ENCODE results near the gene SLC22A23. TPM values are rescaled to one million over a fixed set of nuclear protein-coding genes. Genes with fewer than 3 reads are reported as not detected.

The SLC22A23 gene
- total and polyA plus RNA-seq, 2 experiments from 2014 or later, result 15.7 to 24.9 TPM

- TF ChIP-seq, protein P1, sequence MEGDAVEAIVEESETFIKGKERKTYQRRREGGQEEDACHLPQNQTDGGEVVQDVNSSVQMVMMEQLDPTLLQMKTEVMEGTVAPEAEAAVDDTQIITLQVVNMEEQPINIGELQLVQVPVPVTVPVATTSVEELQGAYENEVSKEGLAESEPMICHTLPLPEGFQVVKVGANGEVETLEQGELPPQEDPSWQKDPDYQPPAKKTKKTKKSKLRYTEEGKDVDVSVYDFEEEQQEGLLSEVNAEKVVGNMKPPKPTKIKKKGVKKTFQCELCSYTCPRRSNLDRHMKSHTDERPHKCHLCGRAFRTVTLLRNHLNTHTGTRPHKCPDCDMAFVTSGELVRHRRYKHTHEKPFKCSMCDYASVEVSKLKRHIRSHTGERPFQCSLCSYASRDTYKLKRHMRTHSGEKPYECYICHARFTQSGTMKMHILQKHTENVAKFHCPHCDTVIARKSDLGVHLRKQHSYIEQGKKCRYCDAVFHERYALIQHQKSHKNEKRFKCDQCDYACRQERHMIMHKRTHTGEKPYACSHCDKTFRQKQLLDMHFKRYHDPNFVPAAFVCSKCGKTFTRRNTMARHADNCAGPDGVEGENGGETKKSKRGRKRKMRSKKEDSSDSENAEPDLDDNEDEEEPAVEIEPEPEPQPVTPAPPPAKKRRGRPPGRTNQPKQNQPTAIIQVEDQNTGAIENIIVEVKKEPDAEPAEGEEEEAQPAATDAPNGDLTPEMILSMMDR (IDR thresholded peaks at IDR 0.05; ENCODE audit: low read depth, low read length), result no peak
- Histone ChIP-seq H3K36me3 (no peaks in the 10 kb centered on the region), H3K4me1 (ENCODE audit: low read depth) (peaks cover 18% of the 10 kb centered on the region), H3K27ac (no peak overlapping the region), H3K27me3 (no peaks in the 10 kb centered on the region), H3K4me3 (no peak overlapping the region), H3K9me3 (ENCODE audit: low read depth) (no peaks in the 10 kb centered on the region)
- no peak for DNase-seq (ENCODE audit: low read depth in 1 of 2, low spot score in 1 of 2)
These were observed 26.0 kb upstream of the SLC22A23 start for GRCh38 chr6:3482869-3483268.

GRCh38 chr6:3481640-3482039, 24.8 kb upstream of the SLC22A23 start:
- Histone ChIP-seq H3K36me3 (no peaks in the 10 kb centered on the region), H3K27ac (no peak overlapping the region), H3K4me1 (ENCODE audit: low read depth) (peaks cover 11% of the 10 kb centered on the region), H3K9me3 (ENCODE audit: low read depth) (no peaks in the 10 kb centered on the region), H3K27me3 (no peaks in the 10 kb centered on the region), H3K4me3 (no peak overlapping the region)
- TF ChIP-seq, protein P1 (IDR thresholded peaks at IDR 0.05; ENCODE audit: low read depth, low read length), result no peak
- DNase-seq (ENCODE audit: low read depth in 1 of 2, low spot score in 1 of 2), result no peak

DNA sequence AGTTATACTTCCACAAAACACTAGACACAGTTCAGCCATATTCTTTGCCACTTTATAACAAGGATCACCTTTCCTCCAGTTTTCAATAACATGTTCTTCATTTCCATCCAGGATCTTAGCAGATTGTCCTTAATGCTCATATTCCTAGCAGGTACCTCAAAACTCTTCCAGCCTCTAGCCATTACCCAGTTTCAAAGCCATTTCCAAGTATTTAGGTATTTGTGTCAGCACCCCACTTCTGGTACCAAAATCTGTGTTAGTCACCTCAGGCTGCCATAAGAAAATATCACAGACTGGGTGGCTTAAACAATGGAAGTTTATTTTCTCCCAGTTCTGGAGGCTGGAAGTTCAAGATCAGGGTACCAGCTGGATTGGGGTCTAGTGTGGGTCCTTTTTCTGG, 23.2 kb upstream of the SLC22A23 start:
- no peaks in the 10 kb centered on the region for H3K9me3 ChIP-seq (ENCODE audit: low read depth)
- H3K4me1 ChIP-seq (ENCODE audit: low read depth), result peaks cover 11% of the 10 kb centered on the region
- no peak for DNase-seq (ENCODE audit: low read depth in 1 of 2, low spot score in 1 of 2)
- TF ChIP-seq, protein P1 (IDR thresholded peaks at IDR 0.05; ENCODE audit: low read depth, low read length), result no peak
- H3K4me3 ChIP-seq, result no peak overlapping the region
- no peak overlapping the region for H3K27ac ChIP-seq
- H3K27me3 ChIP-seq, result no peaks in the 10 kb centered on the region
- H3K36me3 ChIP-seq, result no peaks in the 10 kb centered on the region

DNA sequence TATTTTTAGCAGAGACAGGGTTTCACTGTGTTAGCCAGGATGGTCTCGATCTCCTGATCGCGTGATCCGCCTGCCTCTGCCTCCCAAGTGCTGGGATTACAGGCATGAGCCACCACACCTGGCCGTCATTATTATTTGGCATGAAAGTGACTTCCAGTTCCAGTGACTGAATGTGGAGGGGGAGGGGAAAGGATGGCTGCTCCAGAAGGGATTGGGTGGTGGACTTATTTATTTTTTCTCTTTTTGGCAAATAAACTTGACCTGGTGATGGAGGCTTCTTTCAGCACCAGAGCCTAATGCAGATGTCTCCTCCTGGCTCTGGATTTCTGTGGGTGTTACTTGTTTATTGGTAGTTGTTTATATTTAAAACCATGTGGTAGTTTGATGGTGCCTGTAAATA, 16.9 kb upstream of the SLC22A23 start:
- Histone ChIP-seq H3K9me3 (ENCODE audit: low read depth) (no peaks in the 10 kb centered on the region), H3K27ac (no peak overlapping the region), H3K36me3 (no peaks in the 10 kb centered on the region), H3K27me3 (no peaks in the 10 kb centered on the region), H3K4me3 (no peak overlapping the region), H3K4me1 (ENCODE audit: low read depth) (peaks cover 6% of the 10 kb centered on the region)
- no peak for DNase-seq (ENCODE audit: low read depth in 1 of 2, low spot score in 1 of 2)
- TF ChIP-seq, protein P1 (IDR thresholded peaks at IDR 0.05; ENCODE audit: low read depth, low read length), result no peak

GRCh38 chr6:3471711-3472110, 14.9 kb upstream of the SLC22A23 start:
- TF ChIP-seq, protein P1 (IDR thresholded peaks at IDR 0.05; ENCODE audit: low read depth, low read length), result no peak
- Histone ChIP-seq H3K27ac (no peak overlapping the region), H3K27me3 (no peaks in the 10 kb centered on the region), H3K4me3 (no peak overlapping the region), H3K9me3 (ENCODE audit: low read depth) (no peaks in the 10 kb centered on the region), H3K36me3 (no peaks in the 10 kb centered on the region), H3K4me1 (ENCODE audit: low read depth) (no peaks in the 10 kb centered on the region)
- peak in 1 of 2 donors; percentile 20 for DNase-seq (ENCODE audit: low read depth in 1 of 2, low spot score in 1 of 2)

- H3K4me1 ChIP-seq (ENCODE audit: low read depth), result no peaks in the 10 kb centered on the region
- no peaks in the 10 kb centered on the region for H3K9me3 ChIP-seq (ENCODE audit: low read depth)
- no peaks in the 10 kb centered on the region for H3K36me3 ChIP-seq
- no peak overlapping the region for H3K4me3 ChIP-seq
- no peaks in the 10 kb centered on the region for H3K27me3 ChIP-seq
- DNase-seq (ENCODE audit: low read depth in 1 of 2, low spot score in 1 of 2), result no peak
- TF ChIP-seq, protein P1 (IDR thresholded peaks at IDR 0.05; ENCODE audit: low read depth, low read length), result no peak
- no peak overlapping the region for H3K27ac ChIP-seq
These were observed 14.4 kb upstream of the SLC22A23 start for GRCh38 chr6:3471286-3471685.

All from cardiac muscle cell (in vitro differentiated cells and primary cell).